T-helper 2 cell treated with Interferon-gamma antibody and Interleukin-4, amounts not matched to agents 5 μg/mL and 100 μg/mL, for 36 hours (primary cell): ENCODE results near the gene PPARA.

Source experiments
- DNase-seq: peaks from one replicate; pipeline ENCODE4 v3.0.0; 2021; ENCODE audit warnings: low spot score
- H3K27ac Mint-ChIP-seq: one replicate; pipeline ENCODE4 v1.8.0; 2021; ENCODE audit warnings: mild to moderate bottlenecking, mixed read lengths
- H3K27me3 Mint-ChIP-seq: one replicate; pipeline ENCODE4 v1.8.0; 2021; ENCODE audit warnings: low read depth, mixed read lengths
- H3K36me3 Mint-ChIP-seq: one replicate; pipeline ENCODE4 v1.8.0; 2021; ENCODE audit warnings: low read depth, mixed read lengths
- H3K4me1 Mint-ChIP-seq: one replicate; pipeline ENCODE4 v1.8.0; 2021; ENCODE audit warnings: low read depth, mixed read lengths
- H3K4me3 Mint-ChIP-seq: one replicate; pipeline ENCODE4 v1.8.0; 2022; ENCODE audit warnings: mild to moderate bottlenecking, moderate library complexity, mixed read lengths
- H3K9me3 Mint-ChIP-seq: one replicate; pipeline ENCODE4 v1.8.0; 2021; ENCODE audit warnings: mixed read lengths

Gene PPARA

DNA sequence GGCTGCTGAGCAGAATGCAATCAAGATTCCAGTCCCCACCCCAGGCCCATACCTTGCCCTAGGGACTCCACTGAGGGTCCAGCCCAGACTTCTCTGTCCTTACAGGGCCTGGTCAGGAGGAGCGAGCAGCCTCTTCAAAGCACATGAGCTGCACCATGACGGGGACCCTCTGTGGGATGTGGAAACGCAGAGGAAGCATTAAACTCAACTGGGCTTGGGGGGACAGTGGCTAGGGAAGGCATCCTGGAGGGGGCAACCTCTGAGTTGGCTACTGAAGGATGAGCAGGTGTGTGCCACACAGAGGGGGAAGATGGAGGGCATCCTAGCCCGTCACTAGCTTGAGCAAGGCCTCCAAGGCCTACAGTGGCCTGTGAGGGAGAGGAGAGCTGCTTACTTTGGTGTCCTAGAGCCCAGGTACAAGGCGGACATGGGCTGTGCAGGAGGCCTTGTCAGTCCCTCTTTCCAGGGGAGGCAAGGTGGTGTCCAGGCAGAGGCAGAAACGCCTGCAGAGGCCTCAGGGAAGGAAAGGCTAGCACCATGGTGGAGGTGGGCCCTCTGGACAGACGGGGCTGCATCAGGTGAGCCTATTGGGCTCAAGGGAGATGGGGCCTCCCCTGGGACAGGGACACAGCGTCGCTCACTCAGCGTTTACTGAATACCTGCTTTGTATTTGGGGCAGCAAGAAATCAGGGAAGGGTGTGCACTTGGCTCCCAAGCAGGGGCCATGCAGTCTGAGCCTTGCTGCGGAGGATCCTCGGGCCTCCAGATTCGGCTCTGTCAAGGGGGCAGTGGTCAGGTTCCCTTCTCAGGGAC is 131.7 kb downstream of the PPARA start:
- no peak overlapping the region for H3K27ac Mint-ChIP-seq
- no peaks in the 10 kb centered on the region for H3K4me1 Mint-ChIP-seq
- H3K27me3 Mint-ChIP-seq = no peaks in the 10 kb centered on the region
- peaks cover 17% of the 10 kb centered on the region for H3K36me3 Mint-ChIP-seq
- H3K9me3 Mint-ChIP-seq = no peaks in the 10 kb centered on the region
- DNase-seq = no peak
- no peak overlapping the region for H3K4me3 Mint-ChIP-seq

DNA sequence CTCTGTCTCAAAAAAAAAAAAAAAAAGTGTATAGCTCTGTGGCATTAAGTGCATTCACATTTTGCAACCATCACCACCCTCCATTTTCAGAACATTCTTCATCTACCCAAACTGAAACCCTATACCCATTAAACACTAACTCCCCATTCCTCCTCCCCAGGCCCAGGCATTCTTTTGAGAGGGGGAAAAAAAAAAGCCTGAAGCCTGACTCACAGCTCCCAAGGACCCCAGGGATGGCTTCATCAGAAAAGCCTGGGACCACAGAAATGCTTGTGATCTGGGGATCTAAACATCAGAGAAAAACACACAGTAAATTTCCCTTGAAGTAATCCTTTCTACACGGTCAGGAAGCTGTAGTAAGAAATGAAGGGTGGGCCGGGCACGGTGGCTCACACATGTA is 135.7 kb downstream of the PPARA start:
- peaks cover 9% of the 10 kb centered on the region for H3K4me1 Mint-ChIP-seq
- H3K27me3 Mint-ChIP-seq = no peaks in the 10 kb centered on the region
- no peaks in the 10 kb centered on the region for H3K9me3 Mint-ChIP-seq
- no peak for DNase-seq
- peaks cover 20% of the 10 kb centered on the region for H3K36me3 Mint-ChIP-seq
- H3K4me3 Mint-ChIP-seq = no peak overlapping the region
- H3K27ac Mint-ChIP-seq = peak overlapping the region; percentile 15

DNA sequence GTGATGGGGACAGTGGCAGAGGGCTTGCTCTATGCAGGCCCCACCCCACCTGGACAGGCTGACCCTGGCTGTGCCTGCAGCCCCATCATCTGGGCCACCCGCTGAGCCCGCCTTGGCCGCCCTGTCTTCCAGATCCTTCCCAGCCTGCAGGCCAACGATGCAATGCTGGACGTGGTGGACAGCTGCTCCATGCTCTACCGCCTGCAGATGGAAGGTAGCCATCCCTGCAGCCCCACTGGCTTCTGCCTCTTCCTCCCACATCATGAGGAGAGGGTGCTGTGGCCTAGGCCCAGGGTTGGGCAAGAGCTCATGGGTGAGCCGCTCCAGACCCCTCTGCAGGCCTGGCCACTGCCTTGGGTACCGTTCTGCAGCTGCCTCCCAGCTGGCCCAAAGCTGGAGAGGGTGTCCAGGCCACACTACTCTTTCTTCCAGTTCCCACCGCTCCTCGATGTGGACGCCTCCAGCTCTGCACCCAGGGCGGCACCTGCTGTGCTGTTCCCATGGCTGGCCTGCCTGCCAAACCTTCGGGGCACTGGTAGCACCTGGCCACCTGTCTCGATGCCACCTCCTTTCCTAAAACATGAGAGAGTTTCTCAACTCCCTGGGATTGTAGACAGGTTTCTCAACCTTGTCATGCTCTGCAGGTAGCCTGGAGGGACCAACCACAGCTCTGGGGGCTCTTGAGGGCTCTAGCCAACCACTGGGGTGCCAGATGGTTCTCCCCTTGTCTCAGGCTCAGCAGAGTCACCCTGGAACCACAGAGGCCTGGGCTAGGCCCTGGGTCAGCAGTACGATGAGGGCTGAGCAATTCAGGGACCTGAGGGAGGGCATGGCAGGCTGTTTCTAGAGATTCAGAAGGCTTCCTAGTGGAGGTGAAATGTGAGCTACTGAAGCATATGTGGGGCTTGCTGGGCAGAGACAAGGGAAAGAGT is 136.9 kb downstream of the PPARA start:
- Mint-ChIP-seq H3K4me3 (peak overlapping the region; percentile 68), H3K9me3 (peaks cover 1% of the 10 kb centered on the region), H3K36me3 (peaks cover 17% of the 10 kb centered on the region), H3K27me3 (no peaks in the 10 kb centered on the region), H3K27ac (peak overlapping the region; percentile 86), H3K4me1 (peaks cover 9% of the 10 kb centered on the region)
- DNase-seq = no peak

DNA sequence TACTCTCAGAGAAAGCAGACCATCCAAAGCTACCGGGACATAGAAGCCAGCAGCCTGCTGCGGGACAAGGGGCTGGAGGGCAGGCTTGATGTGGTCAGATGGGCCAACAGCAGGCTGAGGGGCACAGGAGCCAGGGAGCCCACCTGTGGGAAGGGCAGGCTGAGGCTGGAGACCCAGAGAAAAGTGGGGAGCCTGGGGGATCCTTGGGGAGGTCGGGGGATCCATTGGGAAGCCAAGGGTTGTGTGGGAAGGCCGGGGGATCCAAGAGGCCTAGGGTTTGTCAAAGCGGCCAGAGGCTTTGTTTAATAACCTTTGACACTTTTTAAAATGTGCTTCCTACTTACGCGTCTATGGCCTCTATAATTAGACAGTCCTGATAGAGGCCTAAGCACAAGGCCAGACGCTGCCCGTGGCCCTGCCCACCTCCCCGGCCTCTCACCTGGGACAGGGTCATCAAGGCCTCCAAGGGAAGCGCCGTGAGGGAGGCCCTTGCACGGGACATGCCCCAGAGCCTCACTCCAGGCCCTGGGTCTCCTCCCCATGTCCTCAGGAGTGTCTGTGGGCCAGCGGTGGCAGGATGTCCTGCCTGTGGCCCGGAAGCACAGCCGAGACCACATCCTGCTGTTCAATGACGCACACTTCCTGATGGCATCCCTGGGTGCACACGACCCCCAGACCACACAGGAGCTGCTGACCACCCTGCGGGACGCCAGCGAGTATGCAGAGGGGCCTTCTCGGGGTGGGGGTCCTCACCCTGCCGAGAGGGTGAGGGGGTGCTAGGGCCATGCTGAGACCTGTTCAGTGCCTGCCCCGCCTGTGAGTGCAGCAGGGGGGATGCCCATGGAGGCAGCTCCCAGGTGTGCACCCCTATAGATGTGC is 137.8 kb downstream of the PPARA start:
- peak overlapping the region; percentile 68 for H3K4me3 Mint-ChIP-seq
- H3K4me1 Mint-ChIP-seq = peaks cover 9% of the 10 kb centered on the region
- H3K36me3 Mint-ChIP-seq = peaks cover 25% of the 10 kb centered on the region
- DNase-seq = peak; percentile 18
- peaks cover 5% of the 10 kb centered on the region for H3K9me3 Mint-ChIP-seq
- peak overlapping the region; percentile 86 for H3K27ac Mint-ChIP-seq
- no peaks in the 10 kb centered on the region for H3K27me3 Mint-ChIP-seq

DNA sequence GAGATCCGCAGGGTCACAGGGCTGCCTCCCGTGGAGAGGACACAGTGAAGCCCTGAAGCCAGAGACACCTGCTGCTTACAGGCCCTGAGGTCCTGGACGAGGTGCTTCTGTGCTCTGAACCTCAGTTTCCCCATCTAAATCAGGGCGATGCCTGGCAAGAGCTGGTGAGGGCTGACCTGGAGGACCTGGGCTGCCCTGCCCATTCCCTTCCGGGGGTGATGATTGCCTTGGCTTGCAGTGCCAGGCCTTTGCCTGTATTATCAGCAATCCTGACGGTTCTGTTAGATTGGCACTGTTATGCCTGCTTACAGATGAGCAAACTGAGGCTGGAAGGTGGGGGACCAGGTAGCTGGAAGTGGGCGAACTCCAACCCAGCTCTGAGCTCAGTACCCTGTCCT is 138.5 kb downstream of the PPARA start:
- no peak for DNase-seq
- Mint-ChIP-seq H3K27ac (no peak overlapping the region), H3K4me1 (peaks cover 9% of the 10 kb centered on the region), H3K4me3 (no peak overlapping the region), H3K9me3 (peaks cover 5% of the 10 kb centered on the region), H3K36me3 (peaks cover 28% of the 10 kb centered on the region), H3K27me3 (no peaks in the 10 kb centered on the region)

DNA sequence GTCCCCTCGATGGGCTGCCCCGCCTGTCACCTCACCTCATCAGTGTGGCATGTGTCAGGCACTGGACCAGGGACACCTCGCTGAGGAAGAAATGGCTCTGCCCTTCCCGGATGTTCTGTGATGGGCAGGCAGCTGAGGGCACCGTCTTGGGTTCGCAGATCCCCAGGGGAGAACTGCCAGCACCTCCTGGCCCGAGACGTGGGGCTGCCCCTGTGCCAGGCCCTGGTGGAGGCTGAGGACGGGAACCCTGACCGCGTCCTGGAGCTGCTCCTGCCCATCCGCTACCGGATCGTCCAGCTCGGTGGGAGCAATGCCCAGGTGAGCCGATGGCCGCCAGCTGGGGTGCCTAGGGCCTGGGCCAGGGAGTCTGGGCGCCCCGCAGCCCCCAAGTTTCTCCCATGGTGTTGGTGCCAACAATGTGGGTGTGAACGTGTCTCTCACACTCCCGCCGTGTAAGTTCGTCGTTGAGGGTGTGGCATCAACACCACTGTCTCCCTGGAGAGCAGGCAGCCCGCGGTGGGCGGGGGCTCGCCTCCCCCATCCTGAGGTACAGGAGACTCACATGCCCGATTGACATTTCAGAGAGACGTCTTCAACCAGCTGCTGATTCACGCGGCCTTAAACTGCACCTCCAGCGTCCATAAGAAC is 139.0 kb downstream of the PPARA start:
- peaks cover 5% of the 10 kb centered on the region for H3K9me3 Mint-ChIP-seq
- no peak overlapping the region for H3K27ac Mint-ChIP-seq
- peaks cover 9% of the 10 kb centered on the region for H3K4me1 Mint-ChIP-seq
- DNase-seq = no peak
- no peaks in the 10 kb centered on the region for H3K27me3 Mint-ChIP-seq
- peaks cover 27% of the 10 kb centered on the region for H3K36me3 Mint-ChIP-seq
- H3K4me3 Mint-ChIP-seq = no peak overlapping the region

DNA sequence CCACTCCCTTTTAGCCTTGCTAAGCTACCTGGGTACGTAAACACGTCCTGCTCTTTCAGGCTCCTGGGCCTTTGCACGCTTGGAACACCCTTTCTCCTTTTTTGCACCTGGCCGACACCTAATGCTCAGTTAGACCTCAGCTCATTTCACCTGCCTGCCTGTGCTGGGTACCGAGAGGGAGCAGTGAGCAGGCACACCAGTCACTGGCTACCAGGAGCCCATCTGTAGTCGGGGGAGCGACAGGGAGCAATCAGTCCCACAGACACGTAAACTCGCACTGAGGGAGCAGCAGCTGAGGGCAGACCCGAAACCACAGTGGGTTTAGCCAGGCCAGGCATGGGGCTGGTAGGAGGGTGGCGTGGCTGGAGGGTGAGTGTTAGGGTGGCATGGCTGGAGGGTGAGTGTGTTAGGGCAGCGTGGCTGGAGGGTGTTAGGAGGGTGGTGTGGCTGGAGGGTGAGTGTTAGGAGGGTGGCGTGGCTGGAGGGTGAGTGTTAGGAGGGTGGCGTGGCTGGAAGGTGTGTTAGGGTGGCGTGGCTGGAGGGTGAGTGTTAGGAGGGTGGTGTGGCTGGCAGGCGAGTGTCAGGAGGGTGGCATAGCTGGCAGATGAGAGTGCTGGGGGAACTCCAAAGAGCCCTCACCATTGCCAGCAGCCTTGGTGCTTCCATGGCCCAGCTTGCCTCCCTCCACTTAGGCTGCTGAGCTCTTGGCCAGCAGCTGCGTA is 140.0 kb downstream of the PPARA start:
- H3K4me1 Mint-ChIP-seq = peaks cover 12% of the 10 kb centered on the region
- no peaks in the 10 kb centered on the region for H3K27me3 Mint-ChIP-seq
- peaks cover 26% of the 10 kb centered on the region for H3K36me3 Mint-ChIP-seq
- peaks cover 5% of the 10 kb centered on the region for H3K9me3 Mint-ChIP-seq
- peak overlapping the region; percentile 16 for H3K27ac Mint-ChIP-seq
- H3K4me3 Mint-ChIP-seq = no peak overlapping the region
- DNase-seq = no peak

DNA sequence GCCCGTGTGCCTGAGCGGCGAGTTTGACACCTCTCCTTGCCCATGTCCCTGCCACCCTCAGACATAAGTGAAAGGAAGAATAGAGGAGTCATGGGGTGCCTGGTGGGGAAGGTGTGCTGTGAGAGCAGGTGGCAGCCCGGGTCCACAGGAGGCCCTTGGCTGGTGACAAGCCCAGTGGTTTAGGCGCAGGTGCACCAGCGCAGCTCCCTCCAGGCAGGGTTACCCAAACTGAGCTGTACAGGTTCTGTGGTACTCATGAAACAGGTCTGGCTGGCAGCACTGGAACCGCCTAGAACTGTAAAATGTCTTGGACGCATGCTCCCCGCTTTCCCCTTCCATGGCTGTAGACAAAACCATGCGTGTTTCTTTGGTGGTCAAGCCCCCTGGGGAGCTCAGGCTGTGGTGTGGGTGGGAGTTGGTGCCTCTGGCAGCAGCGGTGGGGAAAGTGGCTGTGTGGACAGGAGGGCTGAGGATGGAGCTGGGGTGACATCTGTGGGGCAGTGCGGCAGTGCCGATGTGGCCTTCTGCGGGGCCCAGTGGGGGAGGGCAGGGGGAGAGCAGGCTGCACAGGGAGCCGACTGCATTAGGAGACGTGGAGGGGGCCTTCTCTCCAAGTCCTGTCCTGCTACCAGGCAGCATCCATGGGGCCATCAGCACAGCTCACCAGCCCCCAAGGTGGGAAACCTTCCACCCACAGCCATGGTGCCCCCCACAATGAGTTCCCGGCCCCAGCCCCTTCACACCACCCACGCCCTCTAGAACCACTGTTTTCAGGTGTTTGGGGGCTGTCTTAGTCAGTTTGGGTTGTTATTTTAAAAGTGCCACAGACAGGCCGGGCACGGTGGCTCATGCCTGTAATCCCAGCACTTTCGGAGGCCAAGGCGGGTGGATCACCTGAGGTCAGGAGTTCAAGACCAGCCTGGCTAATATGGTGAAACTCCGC is 140.8 kb downstream of the PPARA start:
- H3K4me3 Mint-ChIP-seq = no peak overlapping the region

DNA sequence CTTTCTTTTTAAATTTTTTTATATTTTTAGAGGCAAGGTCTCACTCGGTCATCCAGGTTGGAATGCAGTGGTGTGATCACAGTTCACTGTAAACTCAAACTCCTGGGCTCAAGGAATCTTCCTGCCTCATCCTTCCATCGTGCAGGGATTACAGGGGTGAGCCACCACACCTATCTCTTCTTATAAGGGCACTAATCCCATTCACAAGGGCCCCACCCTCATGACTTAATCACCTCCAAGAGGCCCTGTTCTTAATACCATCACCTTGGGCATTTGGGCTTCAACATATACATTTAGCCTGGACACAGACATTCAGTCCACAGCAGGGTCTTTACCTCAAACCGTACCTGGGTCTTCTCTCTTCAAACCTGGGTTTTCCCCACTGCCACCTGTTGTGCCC is 141.8 kb downstream of the PPARA start:
- peaks cover 24% of the 10 kb centered on the region for H3K4me1 Mint-ChIP-seq
- DNase-seq = no peak
- H3K27me3 Mint-ChIP-seq = no peaks in the 10 kb centered on the region
- no peak overlapping the region for H3K27ac Mint-ChIP-seq
- H3K4me3 Mint-ChIP-seq = no peak overlapping the region
- peaks cover 5% of the 10 kb centered on the region for H3K9me3 Mint-ChIP-seq
- peaks cover 26% of the 10 kb centered on the region for H3K36me3 Mint-ChIP-seq

More for the DNA sequence above, 140.8 kb downstream of the PPARA start:
- no peak for DNase-seq
- Mint-ChIP-seq H3K27me3 (no peaks in the 10 kb centered on the region), H3K9me3 (peaks cover 5% of the 10 kb centered on the region), H3K4me1 (peaks cover 20% of the 10 kb centered on the region), H3K27ac (no peak overlapping the region), H3K36me3 (peaks cover 25% of the 10 kb centered on the region)

DNA sequence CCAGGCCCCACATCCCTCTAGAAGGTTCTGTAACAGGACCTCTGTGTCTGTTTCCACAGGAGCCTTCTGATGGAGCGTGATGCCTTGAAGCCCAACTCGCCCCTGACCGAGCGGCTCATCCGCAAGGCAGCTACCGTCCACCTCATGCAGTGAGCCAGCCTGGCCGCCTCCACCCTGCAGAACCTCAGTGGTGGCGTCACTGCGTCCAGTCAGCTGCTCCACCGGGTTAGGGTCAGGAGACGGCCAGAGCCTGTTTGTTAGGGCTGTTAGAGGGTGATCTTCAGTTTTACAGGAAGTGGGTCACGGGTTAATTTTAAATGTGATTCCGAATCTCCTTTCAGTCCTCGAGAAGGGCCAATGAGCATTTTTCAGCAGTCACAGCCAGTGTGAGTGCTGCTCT is 142.4 kb downstream of the PPARA start:
- no peak overlapping the region for H3K4me3 Mint-ChIP-seq
- no peak for DNase-seq
- H3K36me3 Mint-ChIP-seq = peaks cover 27% of the 10 kb centered on the region
- H3K27me3 Mint-ChIP-seq = no peaks in the 10 kb centered on the region
- no peak overlapping the region for H3K27ac Mint-ChIP-seq
- H3K4me1 Mint-ChIP-seq = peaks cover 24% of the 10 kb centered on the region
- H3K9me3 Mint-ChIP-seq = peaks cover 5% of the 10 kb centered on the region
